ENCODE data around the gene MIF4GD. TPM values are rescaled to one million over a fixed set of nuclear protein-coding genes. Genes with fewer than 3 reads are reported as not detected.

Gene MIF4GD
- total and polyA plus RNA-seq, 10 of the 15 experiments (the other 5 are each of a cell fraction or from before 2014, with no cell fraction given) = 22.8 to 96.2 (median 60.1) TPM

GRCh38 chr17:75301049-75301448 is 30.0 kb upstream of the MIF4GD start:
- H4K20me1 ChIP-seq (ENCODE audit: control insufficient read depth, insufficient read depth) = no peaks in the 10 kb centered on the region
- H3K4me3 ChIP-seq = no peak overlapping the region
- H3K4me2 ChIP-seq (ENCODE audit: control insufficient read depth, insufficient read depth) = no peak overlapping the region
- H2AFZ ChIP-seq (ENCODE audit: control insufficient read depth, low read depth, low read length) = no peak overlapping the region
- RAD21 ChIA-PET (ENCODE audit: unreplicated experiment) = interaction anchor here (1.1 kb wide), 1 partner anchor 12 kb away, joined by 3 read pairs; the partner anchor contains the start of gene SLC25A19
- TF ChIP-seq CHD2 (IDR thresholded peaks at IDR 0.05; ENCODE audit: borderline replicate concordance, low read depth, low read length) = no peak
- no peak for TF ChIP-seq PRDM15 (CRISPR knock-in tag; IDR thresholded peaks at IDR 0.05)
- no peak for TF ChIP-seq SRF (IDR thresholded peaks at IDR 0.05; ENCODE audit: low read depth in 2 of 2, low read length in 2 of 2)
- TF ChIP-seq TARDBP (IDR thresholded peaks at IDR 0.05; ENCODE audit: borderline replicate concordance) = no peak
- no peak for TF ChIP-seq SMARCA5 (IDR thresholded peaks at IDR 0.05)
- no peak for TF ChIP-seq SMC3 (IDR thresholded peaks at IDR 0.05; ENCODE audit: borderline replicate concordance, low read length)
- intact Hi-C loops (cut with micrococcal nuclease; ENCODE audit: unreplicated experiment) = no loop called here
- no peaks in the 10 kb centered on the region for H3K27me3 ChIP-seq (replicated peaks in 1 of 2; ENCODE audit: control insufficient read depth in 2 of 2, insufficient read depth in 2 of 2, low read length in 1 of 2)
- peaks cover 24% of the 10 kb centered on the region for H3K4me1 ChIP-seq (ENCODE audit: control insufficient read depth, insufficient read depth, low read length)
- in situ Hi-C loops (cut with MboI) = no loop called here
- WGBS (ENCODE audit: insufficient coverage, insufficient replicate concordance, low lambda C conversion rate, missing lambda C conversion rate) = 94% methylated on average over 9 of the region's 9 CpGs
- POLR2A ChIA-PET = interaction anchor here (0.6 to 14.5 kb wide), 4 partner anchors 12 to 102 kb away, joined by 4 to 255 read pairs (median 7); partner anchors contain the start of gene SLC25A19
- FAIRE-seq (no peak), ATAC-seq (no peak), DNase-seq (ENCODE audit: low read depth, low spot score) (no peak)
- no peak overlapping the region for H3K9ac ChIP-seq (ENCODE audit: control insufficient read depth, insufficient read depth, low read length)
- BruUV-seq (replicated peaks) = no TSS peak
- no peaks in the 10 kb centered on the region for H3K9me3 ChIP-seq (replicated peaks; ENCODE audit: control insufficient read depth, insufficient read depth, low read length)
- SMC1A ChIA-PET (ENCODE audit: uncharacterized antibody, unreplicated experiment) = interaction anchor here (13.6 kb wide), 1 partner anchor 16 kb away, joined by 243 read pairs; no protein-coding TSS in a partner anchor
- peaks cover 1% of the 10 kb centered on the region; the same call in 1 of the 2 replicates for H3K79me2 ChIP-seq (ENCODE audit: control insufficient read depth, insufficient read depth, low read length)
- no peak overlapping the region for H3K27ac ChIP-seq (ENCODE audit: control insufficient read depth, insufficient read depth)
- CTCF ChIA-PET = no interaction called here
- H3K36me3 ChIP-seq (ENCODE audit: control insufficient read depth in 2 of 2, insufficient read depth in 2 of 2, low read length in 1 of 2) = no peaks in the 10 kb centered on the region
